HG03439 (cell line): ENCODE results near the gene DCUN1D2.

Source experiments
- ATAC-seq: cut with Tn5 transposase; IDR thresholded peaks from one replicate; pipeline ENCODE4 v1.9.1; 2021; ENCODE audit warnings: mild to moderate bottlenecking, moderate library complexity; ENCODE audit not compliant: unreplicated experiment

The DCUN1D2 gene

DNA sequence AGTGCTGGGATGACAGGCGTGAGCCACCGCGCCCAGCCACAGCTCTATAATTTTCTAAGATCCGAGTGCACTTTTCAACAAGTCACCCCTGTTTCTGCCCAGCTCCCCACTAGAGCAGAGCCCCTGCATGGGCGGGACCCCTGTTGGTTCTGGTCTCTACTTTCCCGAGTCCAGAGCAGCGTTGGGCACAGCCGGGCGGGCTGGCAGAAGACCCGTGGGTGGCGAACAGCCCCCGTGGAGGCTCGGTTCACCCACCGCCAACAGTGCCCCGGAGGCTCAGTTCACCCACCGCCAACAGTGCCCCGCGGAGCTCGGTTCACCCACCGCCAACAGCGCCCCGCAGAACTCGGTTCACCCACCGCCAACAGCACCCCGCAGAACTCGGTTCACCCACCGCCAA lies 78.1 kb downstream of the DCUN1D2 start:
- ATAC-seq: no peak

DNA sequence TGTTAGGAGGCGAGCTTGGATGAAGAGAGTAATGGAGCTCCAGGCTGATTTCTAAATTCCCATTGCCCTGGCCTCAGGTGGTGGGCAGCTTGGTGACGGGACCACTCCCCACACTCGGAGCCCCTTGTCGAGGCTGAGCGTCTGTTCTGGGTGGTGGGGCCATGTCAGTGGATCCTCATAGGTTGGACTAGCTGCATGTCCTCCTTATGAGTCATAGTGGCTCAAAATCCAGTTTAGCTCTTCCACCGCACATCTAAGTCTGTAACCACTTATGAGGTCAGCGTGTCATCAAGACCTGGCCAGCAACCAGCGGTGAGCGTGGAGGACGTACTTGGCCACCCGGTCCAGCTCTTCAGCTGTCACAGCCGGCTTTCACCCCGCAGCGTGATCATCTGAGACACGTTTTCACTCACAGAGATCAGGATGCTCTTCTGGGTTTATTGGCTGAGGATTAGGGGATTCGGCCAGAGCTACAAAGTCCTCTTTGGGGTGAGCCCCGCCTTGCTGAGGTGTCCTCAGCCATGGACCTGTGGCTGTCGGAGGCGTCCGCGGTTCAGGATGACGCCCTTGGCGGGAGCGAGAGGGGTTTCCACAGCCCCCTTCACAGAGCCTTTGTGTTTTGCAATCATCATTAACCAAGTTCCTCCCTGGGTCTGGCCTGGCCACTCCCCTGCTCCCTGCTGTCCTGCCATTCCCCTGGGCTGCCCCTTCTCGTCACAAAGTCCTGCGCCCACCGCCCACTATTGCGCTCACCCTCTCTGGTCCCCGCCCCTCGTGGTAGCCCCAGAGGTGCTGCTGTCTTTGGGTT lies 79.1 kb downstream of the DCUN1D2 start:
- no peak for ATAC-seq

DNA sequence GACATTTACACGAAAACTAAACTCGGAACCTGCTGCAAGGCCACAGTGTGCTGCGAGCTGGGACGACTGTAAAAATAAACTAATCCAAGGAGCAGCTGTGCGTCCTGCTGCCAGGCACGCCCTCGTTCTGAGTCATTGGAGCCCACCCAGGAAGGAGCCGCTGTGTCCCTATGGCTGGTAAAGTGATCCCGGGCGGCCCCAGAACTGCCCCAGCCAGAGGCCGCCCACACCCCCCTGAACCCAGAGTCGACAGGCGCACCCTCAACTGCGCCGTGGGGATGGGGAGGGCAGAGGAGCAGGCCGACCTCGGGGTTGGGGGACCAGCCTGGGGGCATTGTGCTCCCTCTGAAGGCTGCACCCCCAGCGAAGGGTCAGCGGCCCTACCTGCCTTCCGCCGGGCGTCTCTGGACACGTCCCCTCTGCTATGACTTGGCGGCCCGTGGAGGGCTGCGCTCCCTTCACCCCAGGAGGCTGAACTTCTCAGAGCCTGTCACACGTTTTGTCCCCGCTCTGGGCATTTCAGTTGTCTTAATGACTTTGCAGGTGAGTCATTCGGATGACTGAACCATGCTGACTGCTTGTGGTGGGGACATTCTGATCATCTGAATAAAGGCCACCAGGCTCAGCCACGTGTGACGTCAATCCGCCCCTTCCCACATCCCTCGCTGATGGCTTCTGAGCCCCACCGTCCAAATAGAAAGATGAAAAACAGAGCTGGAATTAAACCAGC lies 79.9 kb downstream of the DCUN1D2 start:
- ATAC-seq: no peak

DNA sequence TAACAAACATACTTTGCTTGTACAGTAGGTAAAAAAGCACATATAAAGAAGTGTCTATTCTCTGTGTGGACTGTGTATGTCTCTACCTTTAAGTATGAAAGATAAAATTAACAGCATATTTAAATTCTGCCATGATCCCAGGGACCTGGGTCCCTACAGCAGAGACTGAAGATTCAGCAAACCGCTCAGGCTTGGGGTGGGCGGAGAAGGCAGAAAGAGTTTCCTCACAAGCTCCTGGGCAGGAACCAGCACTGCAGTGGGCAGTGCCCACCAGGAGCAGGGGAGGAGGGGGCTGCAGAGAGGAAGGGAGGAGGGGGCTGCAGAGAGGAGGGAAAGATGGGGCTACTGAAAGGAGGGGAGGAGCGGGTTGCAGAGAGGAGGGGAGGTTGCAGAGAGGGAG lies 81.9 kb downstream of the DCUN1D2 start:
- no peak for ATAC-seq

DNA sequence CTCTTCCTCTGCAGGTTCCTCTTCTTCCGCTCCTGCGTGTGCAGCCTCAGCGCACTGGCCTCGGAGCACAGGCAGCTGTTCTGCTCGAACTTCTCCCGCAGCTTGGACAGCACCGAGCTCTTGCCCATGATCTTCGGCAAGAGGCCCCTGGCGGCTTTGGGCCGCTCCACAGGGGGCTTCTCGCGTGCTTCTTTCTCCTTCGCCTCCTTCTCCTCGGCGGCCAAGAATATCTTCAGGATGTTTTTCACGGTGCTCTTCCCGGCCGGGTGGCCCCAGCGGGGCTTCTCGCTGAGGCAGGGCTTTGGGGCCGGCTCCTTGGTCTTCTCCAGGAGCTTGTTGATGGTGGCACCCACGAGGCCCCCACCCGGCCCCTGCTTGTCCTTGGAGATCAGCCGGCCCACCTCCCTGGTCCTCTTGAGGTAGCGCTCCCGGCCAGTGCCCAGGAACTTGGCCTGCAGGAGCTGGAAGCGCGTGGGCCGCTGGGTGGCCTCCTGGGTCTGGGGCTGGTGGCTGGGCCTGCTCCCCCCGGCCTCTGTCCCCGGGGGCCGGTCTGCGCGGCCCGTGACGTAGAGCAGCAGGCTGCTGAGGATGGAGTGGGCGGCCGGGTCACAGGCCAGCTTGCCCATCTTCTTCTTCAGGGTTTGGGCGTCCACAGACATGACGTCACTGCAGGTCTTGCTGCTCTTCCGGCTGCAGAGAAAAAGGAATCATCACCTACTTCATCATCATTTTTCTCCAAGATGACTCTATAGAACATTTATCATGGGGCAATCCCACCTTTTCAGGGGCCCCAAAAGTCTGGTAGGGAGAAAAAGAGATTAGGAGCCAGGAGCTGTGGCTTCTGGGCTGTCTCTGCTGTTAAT lies 82.7 kb downstream of the DCUN1D2 start:
- no peak for ATAC-seq

DNA sequence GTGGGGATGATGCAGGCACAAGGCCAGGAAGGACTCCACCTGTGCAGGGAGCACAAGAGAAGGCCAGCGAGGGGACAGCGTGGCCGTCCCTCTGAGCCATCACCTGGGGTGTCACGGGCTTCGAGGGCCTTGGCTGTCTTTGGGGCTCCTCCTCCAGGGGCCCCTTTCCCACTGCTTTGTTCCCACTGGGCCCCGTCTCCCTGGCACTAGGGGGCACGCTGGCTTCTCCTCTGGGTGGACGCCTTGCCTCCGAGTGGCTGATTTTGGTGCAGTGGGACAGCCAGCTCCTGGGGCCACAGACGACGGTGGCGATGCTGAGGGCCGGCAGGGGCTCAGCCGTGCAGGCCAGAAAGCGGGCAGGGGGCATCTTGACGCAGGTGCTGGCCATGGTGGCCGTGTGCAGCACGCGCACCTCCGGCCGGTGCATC lies 83.4 kb downstream of the DCUN1D2 start:
- no peak for ATAC-seq

DNA sequence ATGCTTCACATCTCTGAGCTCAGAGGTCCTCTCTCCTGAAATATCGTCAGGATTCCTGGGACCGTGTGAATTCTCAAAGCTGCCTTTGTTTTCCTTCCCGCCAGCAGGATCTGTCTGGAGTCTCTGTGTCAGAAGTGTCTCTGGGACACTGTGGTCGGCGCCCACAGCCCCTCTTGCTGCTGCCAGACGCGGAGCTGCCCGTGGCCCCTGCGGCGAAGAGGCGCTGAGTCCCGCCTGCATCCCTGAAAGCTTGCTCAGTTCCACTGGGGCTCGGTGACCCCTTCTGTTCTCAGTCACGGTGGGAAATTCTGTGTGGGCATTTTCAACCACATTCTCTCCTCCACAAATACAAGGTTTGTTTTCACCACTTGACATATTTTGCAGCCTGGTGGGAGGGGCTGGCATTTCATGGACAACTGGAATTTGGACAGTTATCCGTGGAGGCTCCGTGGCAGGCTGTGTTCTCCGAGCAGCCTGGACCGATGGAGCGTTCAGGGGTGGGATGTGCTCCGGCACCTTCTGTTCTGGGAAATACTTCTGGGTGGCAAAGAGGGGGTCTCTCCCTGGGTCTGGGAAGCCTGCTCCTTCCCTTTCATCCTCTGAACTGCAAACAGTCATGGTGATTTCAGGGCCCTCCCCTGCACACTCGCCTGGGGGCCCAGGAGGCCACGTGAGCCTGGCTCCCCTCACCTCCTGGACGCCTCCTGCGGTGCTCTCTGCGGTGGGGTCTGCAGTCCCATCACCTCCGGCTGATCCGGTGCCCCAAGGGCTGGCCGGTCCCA lies 84.0 kb downstream of the DCUN1D2 start:
- ATAC-seq: no peak
